HG03097 (cell line): ENCODE data around the gene BRD1.

Experiments
- ATAC-seq: cut with Tn5 transposase; IDR thresholded peaks from one replicate; pipeline ENCODE4 v1.9.1; 2021; ENCODE audit not compliant: unreplicated experiment, low FRiP score

Gene BRD1

GRCh38 chr22:49803737-49804375 lies 23.8 kb downstream of the BRD1 start:
- no peak for ATAC-seq

GRCh38 chr22:49803134-49803533 lies 24.5 kb downstream of the BRD1 start:
- no peak for ATAC-seq

GRCh38 chr22:49801391-49802060 lies 26.1 kb downstream of the BRD1 start:
- no peak for ATAC-seq

- ATAC-seq = no peak
Measured at GRCh38 chr22:49800408-49801238, 27.1 kb downstream of the BRD1 start.

GRCh38 chr22:49799431-49800075 lies 28.1 kb downstream of the BRD1 start:
- ATAC-seq = no peak

- no peak for ATAC-seq
Measured at GRCh38 chr22:49798486-49799151, 29.1 kb downstream of the BRD1 start.

GRCh38 chr22:49797706-49798105 lies 30.0 kb downstream of the BRD1 start:
- ATAC-seq = no peak

GRCh38 chr22:49796596-49797270 lies 30.9 kb downstream of the BRD1 start:
- no peak for ATAC-seq

GRCh38 chr22:49795521-49795920 lies 32.2 kb downstream of the BRD1 start:
- ATAC-seq = no peak

- no peak for ATAC-seq
Measured at GRCh38 chr22:49793871-49794270, 33.8 kb downstream of the BRD1 start.

- ATAC-seq = no peak
Measured at GRCh38 chr22:49793296-49793695, 34.4 kb downstream of the BRD1 start.

- ATAC-seq = no peak
Measured at GRCh38 chr22:49792107-49792506, 35.6 kb downstream of the BRD1 start.

- no peak for ATAC-seq
Measured at GRCh38 chr22:49791682-49792081, 36.0 kb downstream of the BRD1 start.

- no peak for ATAC-seq
Measured at GRCh38 chr22:49790912-49791311, 36.8 kb downstream of the BRD1 start.

- no peak for ATAC-seq
Measured at GRCh38 chr22:49789289-49790141, 38.2 kb downstream of the BRD1 start.

GRCh38 chr22:49788504-49788903 lies 39.2 kb downstream of the BRD1 start:
- ATAC-seq = no peak

- ATAC-seq = no peak
Measured at GRCh38 chr22:49787861-49788260, 39.8 kb downstream of the BRD1 start.

GRCh38 chr22:49786976-49787706 lies 40.5 kb downstream of the BRD1 start:
- no peak for ATAC-seq
